Neuron (in vitro differentiated cells): ENCODE measurements around the gene SULT1C4.

Experiments
- H2AFZ ChIP-seq: one replicate; pipeline ENCODE4 v1.6.1; 2013; ENCODE audit warnings: low read depth, mild to moderate bottlenecking, inconsistent platforms, low read length, moderate library complexity
- H3K27me3 ChIP-seq: one replicate; pipeline ENCODE4 v1.6.1; 2013; ENCODE audit warnings: low read length; ENCODE audit not compliant: insufficient read depth
- H3K36me3 ChIP-seq: one replicate; pipeline ENCODE4 v1.6.1; 2013; ENCODE audit warnings: low read length; ENCODE audit not compliant: insufficient read depth
- H3K4me1 ChIP-seq: one replicate; pipeline ENCODE4 v1.6.1; 2013; ENCODE audit warnings: low read length; ENCODE audit not compliant: insufficient read depth
- H3K4me3 ChIP-seq: 2 replicates; pipeline ENCODE4 v1.5.1; 2013; ENCODE audit warnings: mild to moderate bottlenecking, low read length, moderate library complexity
- H3K9me3 ChIP-seq: one replicate; pipeline ENCODE4 v1.6.1; 2013; ENCODE audit warnings: low read length

SULT1C4 gene

GRCh38 chr2:108436976-108437375, 59.2 kb downstream of the SULT1C4 start:
- Histone ChIP-seq H3K27me3 (no peaks in the 10 kb centered on the region), H3K4me3 (no peak overlapping the region), H2AFZ (no peak overlapping the region), H3K4me1 (no peaks in the 10 kb centered on the region), H3K9me3 (no peaks in the 10 kb centered on the region), H3K36me3 (no peaks in the 10 kb centered on the region)
